Endodermal cell (in vitro differentiated cells): Measurements from ENCODE around the gene UQCC5. TPM values are rescaled to one million over a fixed set of nuclear protein-coding genes. Genes with fewer than 3 reads are reported as not detected.

Experiments used
- DNase-seq: peaks from one replicate; pipeline ENCODE4 v3.0.0-alpha.2; 2017
- H3K27ac ChIP-seq: 2 replicates; pipeline ENCODE4 v1.5.1; 2013; ENCODE audit warnings: mild to moderate bottlenecking, low read depth, low read length, moderate library complexity
- H3K27me3 ChIP-seq: 2 replicates; pipeline ENCODE4 v1.6.1; 2013; ENCODE audit warnings: mild to moderate bottlenecking, low read length, moderate library complexity; ENCODE audit not compliant: insufficient read depth, control insufficient read depth, poor library complexity, severe bottlenecking
- H3K36me3 ChIP-seq: 2 replicates; pipeline ENCODE4 v1.7.0; 2013; ENCODE audit warnings: mild to moderate bottlenecking, low read length, moderate library complexity; ENCODE audit not compliant: control insufficient read depth, insufficient read depth
- H3K4me1 ChIP-seq: one replicate; pipeline ENCODE4 v1.7.0; 2013; ENCODE audit warnings: low read length; ENCODE audit not compliant: control insufficient read depth, insufficient read depth
- H3K4me3 ChIP-seq: 2 replicates; pipeline ENCODE4 v1.5.1; 2013; ENCODE audit warnings: mild to moderate bottlenecking, low read length, moderate library complexity
- H3K9ac ChIP-seq: 2 replicates; pipeline ENCODE4 v1.6.1; 2013; ENCODE audit warnings: mild to moderate bottlenecking, low read length, moderate library complexity; ENCODE audit not compliant: poor library complexity, severe bottlenecking; ENCODE audit errors: extremely low read depth
- H3K9me3 ChIP-seq: 2 replicates; pipeline ENCODE4 v1.6.1; 2013; ENCODE audit warnings: mild to moderate bottlenecking, low read length, moderate library complexity; ENCODE audit not compliant: control insufficient read depth
- H3K27ac Mint-ChIP-seq: 2 replicates; pipeline ENCODE4 v1.8.0; 2020; ENCODE audit warnings: mixed read lengths
- H3K27me3 Mint-ChIP-seq: 2 replicates; pipeline ENCODE4 v1.8.0; 2021; ENCODE audit warnings: mild to moderate bottlenecking, mixed read lengths; ENCODE audit not compliant: insufficient read depth
- H3K36me3 Mint-ChIP-seq: 2 replicates; pipeline ENCODE4 v1.8.0; 2020; ENCODE audit warnings: low read depth, mixed read lengths
- H3K4me1 Mint-ChIP-seq: 2 replicates; pipeline ENCODE4 v1.8.0; 2020; ENCODE audit warnings: mixed read lengths
- H3K4me3 Mint-ChIP-seq: 2 replicates; pipeline ENCODE4 v1.8.0; 2020; ENCODE audit warnings: mild to moderate bottlenecking, moderate library complexity, mixed read lengths
- H3K9me3 Mint-ChIP-seq: 2 replicates; pipeline ENCODE4 v1.8.0; 2020; ENCODE audit warnings: mild to moderate bottlenecking, mixed read lengths
- CTCF ChIP-seq: fragments of 200-600 bp; sonication (generic); conservative IDR thresholded peaks from 2 replicates; pipeline ENCODE4 v1.5.0; 2021; ENCODE audit warnings: antibody characterized with exemption, mild to moderate bottlenecking
- WGBS, 2 experiments: methylation state at CpG; one replicate each; pipeline versions ENCODE4 v1.1.5 to v1.1.7; 2013; ENCODE audit warnings: missing lambda C conversion rate in 2 of 2, mixed read lengths in 1 of 2; ENCODE audit not compliant: insufficient coverage in 1 of 2, insufficient read length in 1 of 2; 5-methylcytosine and 5-hydroxymethylcytosine counted together
- total RNA-seq, 2 donors: library from RNA; stranded (reverse); fragmentation: NEBNext Ultra II Directional in 1 of 2; extraction: Animal tissue kit (Norgen Biotek cat#: 25700) in 1 of 2; gene quantifications; 2 replicates in 1 of 2; 3 replicates in 1 of 2; pipeline ENCODE4 v1.2.1, GENCODE V29; 2021

The UQCC5 gene
- total RNA-seq, 2 donors from 2014 or later = 28.1 to 34.1 TPM

- Histone ChIP-seq H3K4me1 (no peaks in the 10 kb centered on the region), H3K27ac (no peak overlapping the region), H3K4me3 (no peak overlapping the region), H3K36me3 (peaks cover 41% of the 10 kb centered on the region), H3K27me3 (no peaks in the 10 kb centered on the region), H3K9ac (no peak overlapping the region), H3K9me3 (no peaks in the 10 kb centered on the region)
- Mint-ChIP-seq H3K36me3 (peaks cover 45% of the 10 kb centered on the region), H3K27me3 (no peaks in the 10 kb centered on the region), H3K27ac (no peak overlapping the region), H3K4me3 (no peak overlapping the region), H3K9me3 (no peaks in the 10 kb centered on the region), H3K4me1 (no peaks in the 10 kb centered on the region)
- no peak for DNase-seq
- TF ChIP-seq CTCF = no peak
- 88 to 100% methylated on average over 10 to 22 of the region's 22 CpGs for WGBS, 2 experiments
These were observed 46.1 kb upstream of the UQCC5 start for GRCh38 chr3:52490035-52490938.

GRCh38 chr3:52490939-52491526 lies 45.4 kb upstream of the UQCC5 start:
- H3K9me3 ChIP-seq = no peaks in the 10 kb centered on the region
- Mint-ChIP-seq H3K9me3 (no peaks in the 10 kb centered on the region), H3K4me3 (no peak overlapping the region), H3K27me3 (no peaks in the 10 kb centered on the region), H3K4me1 (no peaks in the 10 kb centered on the region), H3K36me3 (peaks cover 37% of the 10 kb centered on the region), H3K27ac (no peak overlapping the region)
- no peak for DNase-seq
- no peak overlapping the region for H3K9ac ChIP-seq
- H3K27ac ChIP-seq = no peak overlapping the region
- no peaks in the 10 kb centered on the region for H3K4me1 ChIP-seq
- H3K4me3 ChIP-seq = no peak overlapping the region
- H3K27me3 ChIP-seq = no peaks in the 10 kb centered on the region
- no peak for TF ChIP-seq CTCF
- WGBS, 2 experiments = 96 to 97% methylated on average over 21 to 23 of the region's 23 CpGs
- peaks cover 34% of the 10 kb centered on the region for H3K36me3 ChIP-seq

GRCh38 chr3:52492059-52492458 lies 44.3 kb upstream of the UQCC5 start:
- peaks cover 32% of the 10 kb centered on the region for H3K36me3 Mint-ChIP-seq
- no peak overlapping the region for H3K4me3 Mint-ChIP-seq
- H3K27ac ChIP-seq = peak overlapping the region; percentile 29
- H3K4me3 ChIP-seq = no peak overlapping the region
- peaks cover 28% of the 10 kb centered on the region for H3K36me3 ChIP-seq
- no peaks in the 10 kb centered on the region for H3K9me3 Mint-ChIP-seq
- WGBS, 2 experiments = 92 to 96% methylated on average over 19 to 21 of the region's 21 CpGs
- H3K9ac ChIP-seq = no peak overlapping the region
- DNase-seq = no peak
- no peaks in the 10 kb centered on the region for H3K27me3 ChIP-seq
- no peak overlapping the region for H3K27ac Mint-ChIP-seq
- H3K4me1 ChIP-seq = no peaks in the 10 kb centered on the region
- H3K4me1 Mint-ChIP-seq = no peaks in the 10 kb centered on the region
- no peak for TF ChIP-seq CTCF
- H3K27me3 Mint-ChIP-seq = no peaks in the 10 kb centered on the region
- no peaks in the 10 kb centered on the region for H3K9me3 ChIP-seq
